ENCODE data around the gene GBGT1. TPM values are rescaled to one million over a fixed set of nuclear protein-coding genes. Genes with fewer than 3 reads are reported as not detected.
"Not testable (repeated sequence)": the region's sequence is repeated elsewhere in the genome, so short reads cannot be mapped to it uniquely, and the experiment has no call there.

The GBGT1 gene
- total and polyA plus RNA-seq, 7 donors: 1.6 to 4.4 (median 2.9) TPM

DNA sequence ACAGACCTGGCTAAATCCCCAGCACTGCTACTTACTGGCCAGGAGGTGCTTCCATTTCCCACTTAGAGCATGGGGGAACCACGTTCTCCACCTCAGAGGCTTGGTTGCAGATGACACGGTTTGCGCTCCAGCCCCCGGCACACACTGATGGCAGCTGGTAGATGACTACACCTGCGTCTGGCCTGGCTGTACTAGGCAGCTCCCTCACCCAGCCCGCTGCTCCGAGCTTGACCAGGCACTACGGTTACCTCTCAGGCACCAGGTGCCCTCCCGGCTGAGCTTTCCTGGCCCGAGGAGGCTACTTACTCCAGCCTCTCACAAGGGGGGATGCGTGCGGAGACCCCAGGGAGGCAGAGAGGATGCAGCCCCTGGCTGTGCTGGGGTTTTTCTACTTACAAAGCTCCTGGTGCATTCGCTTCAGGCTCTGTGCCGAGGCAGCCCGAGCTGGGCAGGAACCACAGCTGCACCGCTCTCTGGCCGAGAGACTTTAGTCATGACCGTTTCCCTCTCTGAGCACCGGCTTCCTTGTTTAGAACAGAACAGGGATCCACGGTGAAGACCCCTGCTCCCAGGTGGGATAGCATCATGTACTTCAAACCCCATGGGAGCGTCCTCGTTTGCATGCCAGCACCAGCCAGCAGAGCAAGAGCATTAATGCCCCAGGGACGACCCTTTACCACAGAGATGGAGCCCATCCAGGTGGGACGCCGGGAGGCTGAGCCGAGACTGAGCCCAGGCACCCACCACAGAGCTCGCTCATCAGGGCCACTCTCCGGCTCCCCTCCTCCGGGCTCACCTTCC lies 7.6 kb upstream of the GBGT1 start:
- H3K4me3 ChIP-seq: no peak overlapping the region
- H3K27me3 ChIP-seq (ENCODE audit: insufficient read depth in 3 of 3, low read length in 2 of 3): peaks cover 0 to 15% (median 0%) of the 10 kb centered on the region in 3 donors
- H3K9me3 ChIP-seq: no peaks in the 10 kb centered on the region
- no peaks in the 10 kb centered on the region for H3K36me3 ChIP-seq (ENCODE audit: insufficient read depth in 1 of 2, low read depth in 1 of 2)
- TF ChIP-seq, protein P1, sequence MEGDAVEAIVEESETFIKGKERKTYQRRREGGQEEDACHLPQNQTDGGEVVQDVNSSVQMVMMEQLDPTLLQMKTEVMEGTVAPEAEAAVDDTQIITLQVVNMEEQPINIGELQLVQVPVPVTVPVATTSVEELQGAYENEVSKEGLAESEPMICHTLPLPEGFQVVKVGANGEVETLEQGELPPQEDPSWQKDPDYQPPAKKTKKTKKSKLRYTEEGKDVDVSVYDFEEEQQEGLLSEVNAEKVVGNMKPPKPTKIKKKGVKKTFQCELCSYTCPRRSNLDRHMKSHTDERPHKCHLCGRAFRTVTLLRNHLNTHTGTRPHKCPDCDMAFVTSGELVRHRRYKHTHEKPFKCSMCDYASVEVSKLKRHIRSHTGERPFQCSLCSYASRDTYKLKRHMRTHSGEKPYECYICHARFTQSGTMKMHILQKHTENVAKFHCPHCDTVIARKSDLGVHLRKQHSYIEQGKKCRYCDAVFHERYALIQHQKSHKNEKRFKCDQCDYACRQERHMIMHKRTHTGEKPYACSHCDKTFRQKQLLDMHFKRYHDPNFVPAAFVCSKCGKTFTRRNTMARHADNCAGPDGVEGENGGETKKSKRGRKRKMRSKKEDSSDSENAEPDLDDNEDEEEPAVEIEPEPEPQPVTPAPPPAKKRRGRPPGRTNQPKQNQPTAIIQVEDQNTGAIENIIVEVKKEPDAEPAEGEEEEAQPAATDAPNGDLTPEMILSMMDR (IDR thresholded peaks at IDR 0.05): no peak
- intact Hi-C loops (cut with DNase I): no loop called here
- WGBS, 3 donors: 63 to 71% (median 67%) methylated on average over 29 of the region's 29 CpGs
- no peak for ATAC-seq
- no peak overlapping the region for H3K27ac ChIP-seq
- no peaks in the 10 kb centered on the region for H3K4me1 ChIP-seq
- no peak for DNase-seq

DNA sequence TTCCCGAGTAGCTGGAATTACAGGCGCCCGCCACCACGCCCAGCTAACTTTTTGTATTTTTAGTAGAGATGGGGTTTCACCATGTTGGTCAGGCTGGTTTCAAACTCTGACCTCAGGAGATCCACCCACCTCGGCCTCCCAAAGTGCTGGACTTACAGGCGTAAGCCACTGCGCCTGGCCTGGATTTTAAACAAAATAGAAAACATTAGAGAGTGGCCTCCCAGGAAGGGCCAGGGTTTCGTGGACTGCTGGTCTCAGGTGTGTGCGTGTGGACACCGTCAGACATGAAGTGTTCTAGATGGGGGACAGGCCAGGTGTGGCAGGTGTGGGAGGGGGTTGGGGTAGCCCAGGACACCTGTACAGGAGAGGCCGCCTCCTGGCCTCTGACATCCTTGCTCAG lies 7.0 kb upstream of the GBGT1 start:
- intact Hi-C loops (cut with DNase I): no loop called here
- Histone ChIP-seq H3K4me1 (no peaks in the 10 kb centered on the region), H3K4me3 (no peak overlapping the region), H3K9me3 (no peaks in the 10 kb centered on the region), H3K27me3 (ENCODE audit: insufficient read depth in 3 of 3, low read length in 2 of 3) (peaks cover 0 to 15% (median 0%) of the 10 kb centered on the region in 3 donors), H3K36me3 (ENCODE audit: insufficient read depth in 1 of 2, low read depth in 1 of 2) (no peaks in the 10 kb centered on the region), H3K27ac (no peak overlapping the region)
- DNase-seq (no peak), ATAC-seq (no peak)
- TF ChIP-seq, protein P1 (IDR thresholded peaks at IDR 0.05): no peak
- 88 to 89% (median 89%) methylated on average over 11 of the region's 11 CpGs for WGBS, 3 donors

DNA sequence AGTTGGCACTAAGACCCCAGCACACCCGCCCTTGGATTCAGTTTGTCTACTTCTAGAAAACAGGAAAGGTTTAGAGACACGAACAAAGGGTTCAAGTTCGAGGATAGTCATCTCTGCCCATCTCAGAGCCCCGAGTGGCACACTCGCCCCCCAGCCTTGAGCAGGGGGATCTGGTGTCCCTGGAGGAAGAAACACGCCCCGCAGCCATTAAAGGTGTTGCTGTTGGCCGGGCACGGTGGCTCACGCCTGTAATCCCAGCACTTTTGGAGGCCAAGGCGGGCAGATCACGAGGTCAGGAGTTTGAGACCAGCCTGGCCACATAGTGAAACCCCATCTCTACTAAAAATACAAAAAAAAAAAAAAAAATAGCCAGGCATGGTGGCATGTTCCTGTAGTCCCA lies 6.0 kb upstream of the GBGT1 start:
- intact Hi-C loops (cut with DNase I); H3K4me3 ChIP-seq: not testable (repeated sequence)

DNA sequence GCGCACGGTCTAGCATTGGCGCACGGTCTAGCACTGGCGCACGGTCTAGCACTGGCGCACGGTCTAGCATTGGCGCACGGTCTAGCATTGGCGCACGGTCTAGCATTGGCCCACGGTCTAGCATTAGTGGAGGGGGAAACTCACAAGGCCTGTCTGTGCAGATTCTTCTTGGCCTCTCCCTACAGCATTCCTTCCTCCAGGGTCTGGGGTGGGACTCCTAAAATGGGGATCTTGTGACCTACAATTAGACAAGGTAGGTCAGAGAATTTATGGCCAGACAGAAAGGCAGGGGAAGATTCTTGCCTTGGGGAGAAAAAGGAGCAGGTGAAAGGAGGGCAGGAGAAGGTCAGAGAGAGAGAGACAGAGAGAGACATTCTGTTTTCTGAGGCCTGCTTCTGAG lies 5.4 kb upstream of the GBGT1 start:
- ATAC-seq (no peak), DNase-seq (no peak)
- peaks cover 0 to 28% (median 2%) of the 10 kb centered on the region in 3 donors for H3K27me3 ChIP-seq (ENCODE audit: insufficient read depth in 3 of 3, low read length in 2 of 3)
- H3K36me3 ChIP-seq (ENCODE audit: insufficient read depth in 1 of 2, low read depth in 1 of 2): no peaks in the 10 kb centered on the region
- H3K4me3 ChIP-seq: no peak overlapping the region
- intact Hi-C loops (cut with DNase I): no loop called here
- H3K27ac ChIP-seq: no peak overlapping the region
- peaks cover 1% of the 10 kb centered on the region for H3K4me1 ChIP-seq
- H3K9me3 ChIP-seq: no peaks in the 10 kb centered on the region
- 87 to 96% (median 91%) methylated on average over 13 of the region's 13 CpGs for WGBS, 3 donors
- TF ChIP-seq, protein P1 (IDR thresholded peaks at IDR 0.05): no peak

More for the DNA sequence above, 6.0 kb upstream of the GBGT1 start:
- ATAC-seq; DNase-seq; H3K9me3 ChIP-seq; H3K27ac ChIP-seq; H3K4me1 ChIP-seq; H3K36me3 ChIP-seq (ENCODE audit: insufficient read depth in 1 of 2, low read depth in 1 of 2): not testable (repeated sequence)
- H3K27me3 ChIP-seq (ENCODE audit: insufficient read depth in 3 of 3, low read length in 2 of 3): peaks cover 0 to 22% (median 0%) of the 10 kb centered on the region in 3 donors
- WGBS, 3 donors: 87 to 92% (median 89%) methylated on average over 12 of the region's 12 CpGs

DNA sequence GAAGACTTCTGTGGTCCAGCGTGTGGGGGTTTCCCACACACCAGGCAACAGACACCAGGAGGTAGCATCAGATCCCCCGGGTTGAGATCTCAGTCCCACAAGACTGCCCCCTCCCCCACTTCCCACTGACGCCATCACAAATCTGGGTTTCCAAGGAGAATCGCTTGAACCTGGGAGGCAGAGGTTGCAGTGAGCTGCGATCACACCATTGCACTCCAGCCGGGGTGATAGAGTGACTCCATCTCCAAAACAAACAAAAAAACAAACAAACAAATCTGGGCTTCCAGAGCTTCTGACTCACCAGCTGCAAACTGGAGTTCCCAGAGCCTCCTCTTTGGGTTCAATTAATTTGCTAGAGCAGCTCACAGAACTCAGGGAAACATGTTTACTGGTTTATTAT lies 4.7 kb upstream of the GBGT1 start:
- intact Hi-C loops (cut with DNase I): no loop called here
- H3K4me1 ChIP-seq: peaks cover 8% of the 10 kb centered on the region
- ATAC-seq: no peak
- no peak overlapping the region for H3K4me3 ChIP-seq
- WGBS, 3 donors: 67 to 74% (median 72%) methylated on average over 6 of the region's 6 CpGs
- H3K27ac ChIP-seq: no peak overlapping the region
- peaks cover 0 to 35% (median 8%) of the 10 kb centered on the region in 3 donors for H3K27me3 ChIP-seq (ENCODE audit: insufficient read depth in 3 of 3, low read length in 2 of 3)
- H3K9me3 ChIP-seq: no peaks in the 10 kb centered on the region
- H3K36me3 ChIP-seq (ENCODE audit: insufficient read depth in 1 of 2, low read depth in 1 of 2): no peaks in the 10 kb centered on the region
- DNase-seq: no peak
- TF ChIP-seq, protein P1 (IDR thresholded peaks at IDR 0.05): no peak

Measured in psoas muscle (tissue), 8 donors.